IMR-90 (cell line): ENCODE results near the gene LIPE. TPM values are rescaled to one million over a fixed set of nuclear protein-coding genes. Genes with fewer than 3 reads are reported as not detected.

Experiments
- ATAC-seq: fragments of 200-7000 bp; cut with Tn5 transposase; 2 replicates; pipeline ENCODE4 v1.9.1; 2020; ENCODE audit warnings: low read depth, mild to moderate bottlenecking, moderate library complexity
- BruUV-seq: library from RNA; stranded (reverse); fragments of 400-500 nt; replicated peaks from 2 replicates; lab custom pipeline; 2021; lab: Mats Ljungman, UMichigan
- CTCF ChIA-PET: fragments of 300-600 bp; formaldehyde crosslinking; extraction: SDS; loops from one replicate; lab custom pipeline; 2021; ENCODE audit warnings: antibody characterized with exemption; lab: Yijun Ruan, JAX
- POLR2A ChIA-PET: fragments of 300-600 bp; sonication (Branson Sonifier 250); formaldehyde crosslinking; loops from one replicate; lab custom pipeline; 2022; ENCODE audit warnings: antibody characterized with exemption; ENCODE audit not compliant: unreplicated experiment; lab: Charles Lee
- DNase-seq: peaks from one replicate; pipeline ENCODE4 v3.0.0; 2013
- H2AFZ ChIP-seq: replicated peaks from 2 replicates; pipeline ENCODE3; 2013; ENCODE audit warnings: low read length, mild to moderate bottlenecking; ENCODE audit not compliant: poor library complexity
- H2AK5ac ChIP-seq: 2 replicates; pipeline ENCODE4 v1.6.1; 2013; ENCODE audit warnings: low read depth, low read length, inconsistent platforms
- H2AK9ac ChIP-seq: replicated peaks from 2 replicates; pipeline ENCODE3; 2013; ENCODE audit warnings: mild to moderate bottlenecking, low read depth, low read length, moderate library complexity; ENCODE audit not compliant: poor library complexity
- H2BK120ac ChIP-seq: 2 replicates; pipeline ENCODE4 v1.6.1; 2013; ENCODE audit warnings: low read depth, low read length, inconsistent platforms
- H2BK15ac ChIP-seq: 3 replicates; pipeline ENCODE4 v1.6.1; 2013; ENCODE audit warnings: low read depth, low read length, inconsistent platforms
- H2BK20ac ChIP-seq: 2 replicates; pipeline ENCODE4 v1.6.1; 2013; ENCODE audit warnings: low read depth, mild to moderate bottlenecking, inconsistent platforms, low read length, moderate library complexity
- H2BK5ac ChIP-seq: 2 replicates; pipeline ENCODE4 v1.6.1; 2013; ENCODE audit warnings: mild to moderate bottlenecking, low read depth, low read length, inconsistent platforms; ENCODE audit not compliant: poor library complexity, severe bottlenecking
- H3K14ac ChIP-seq: replicated peaks from 2 replicates; pipeline ENCODE4 v1.6.1; 2013; ENCODE audit warnings: low read depth, low read length, inconsistent platforms
- H3K18ac ChIP-seq: 2 replicates; pipeline ENCODE4 v1.6.1; 2013; ENCODE audit warnings: low read depth, low read length, control low read depth
- H3K23ac ChIP-seq: 2 replicates; pipeline ENCODE4 v1.6.1; 2013; ENCODE audit warnings: low read depth, low read length, inconsistent platforms
- H3K27ac ChIP-seq: 2 replicates; pipeline ENCODE4 v1.5.1; 2013; ENCODE audit warnings: mild to moderate bottlenecking, control low read depth, low read length; ENCODE audit not compliant: insufficient read depth
- H3K27me3 ChIP-seq: 2 replicates; pipeline ENCODE4 v1.6.1; 2013; ENCODE audit warnings: low read length; ENCODE audit not compliant: control insufficient read depth, insufficient read depth
- H3K36me3 ChIP-seq: 2 replicates; pipeline ENCODE4 v1.6.1; 2013; ENCODE audit warnings: low read length, mixed read lengths; ENCODE audit not compliant: control insufficient read depth, insufficient read depth
- H3K4ac ChIP-seq: 2 replicates; pipeline ENCODE4 v1.6.1; 2013; ENCODE audit warnings: low read depth, low read length, inconsistent platforms
- H3K4me1 ChIP-seq: 2 replicates; pipeline ENCODE4 v1.6.1; 2013; ENCODE audit warnings: low read length, mixed read lengths; ENCODE audit not compliant: control insufficient read depth, insufficient read depth
- H3K4me2 ChIP-seq: 2 replicates; pipeline ENCODE4 v1.6.1; 2013; ENCODE audit warnings: low read depth, mild to moderate bottlenecking, control low read depth, low read length, moderate library complexity
- H3K4me3 ChIP-seq: 2 replicates; pipeline ENCODE4 v1.5.1; 2013; ENCODE audit warnings: low read depth, mild to moderate bottlenecking, control low read depth, low read length, moderate library complexity; ENCODE audit not compliant: insufficient read depth
- H3K56ac ChIP-seq: 2 replicates; pipeline ENCODE4 v1.6.1; 2013; ENCODE audit warnings: low read length, inconsistent platforms; ENCODE audit not compliant: insufficient read depth; ENCODE audit errors: extremely low read depth
- H3K79me1 ChIP-seq, 2 experiments: 2 replicates each; pipeline ENCODE4 v1.6.1; 2013; ENCODE audit warnings: low read length in 2 of 2, inconsistent platforms in 1 of 2, low read depth in 1 of 2
- H3K9ac ChIP-seq: 2 replicates; pipeline ENCODE4 v1.6.1; 2013; ENCODE audit warnings: low read depth, low read length, control low read depth
- H3K9me1 ChIP-seq: 2 replicates; pipeline ENCODE4 v1.6.1; 2013; ENCODE audit warnings: low read length, inconsistent platforms; ENCODE audit not compliant: insufficient read depth
- H3K9me3 ChIP-seq: 2 replicates; pipeline ENCODE4 v1.6.1; 2013; ENCODE audit warnings: low read length; ENCODE audit not compliant: control insufficient read depth, insufficient read depth
- H4K20me1 ChIP-seq: 2 replicates; pipeline ENCODE4 v1.6.1; 2013; ENCODE audit warnings: low read length, inconsistent platforms; ENCODE audit not compliant: insufficient read depth
- H4K5ac ChIP-seq: 2 replicates; pipeline ENCODE4 v1.6.1; 2013; ENCODE audit warnings: mild to moderate bottlenecking, low read depth, low read length, control low read depth
- H4K8ac ChIP-seq, 2 experiments: 2 replicates each; pipeline ENCODE4 v1.6.1; 2013; ENCODE audit warnings: low read depth in 2 of 2, low read length in 2 of 2, control low read depth in 1 of 2, inconsistent platforms in 1 of 2
- H4K91ac ChIP-seq: 2 replicates; pipeline ENCODE4 v1.6.1; 2013; ENCODE audit warnings: low read depth, low read length, inconsistent platforms; ENCODE audit not compliant: insufficient read depth
- BHLHE40 ChIP-seq: fragments of 150-350 bp; IDR thresholded peaks from 2 replicates; pipeline ENCODE4 v1.6.1; 2016; ENCODE audit warnings: mild to moderate bottlenecking, low read depth, low read length
- CEBPB ChIP-seq: IDR thresholded peaks from 2 replicates; pipeline ENCODE4 v1.6.1; 2012; ENCODE audit warnings: low read depth, low read length, improper control_type of control experiment
- CHD1 ChIP-seq: IDR thresholded peaks from 2 replicates; pipeline ENCODE4 v1.6.1; 2012; ENCODE audit warnings: low read depth, low read length, improper control_type of control experiment
- MAFK ChIP-seq: IDR thresholded peaks from 2 replicates; pipeline ENCODE4 v1.6.1; 2012; ENCODE audit warnings: low read depth, low read length, improper control_type of control experiment
- MXI1 ChIP-seq: IDR thresholded peaks from 2 replicates; pipeline ENCODE4 v1.6.1; 2012; ENCODE audit warnings: low read depth, mild to moderate bottlenecking, low read length, moderate library complexity, borderline replicate concordance
- NFE2L2 ChIP-seq: fragments of 150-350 bp; IDR thresholded peaks from 2 replicates; pipeline ENCODE4 v1.6.1; 2016; ENCODE audit warnings: low read depth, mild to moderate bottlenecking, low read length
- POLR2A ChIP-seq: IDR thresholded peaks from 2 replicates; pipeline ENCODE4 v1.6.1; 2012; ENCODE audit warnings: mild to moderate bottlenecking, low read depth, low read length
- RCOR1 ChIP-seq: IDR thresholded peaks from 2 replicates; pipeline ENCODE4 v1.6.1; 2012; ENCODE audit warnings: mild to moderate bottlenecking, low read length, improper control_type of control experiment; ENCODE audit not compliant: insufficient replicate concordance
- RFX5 ChIP-seq: IDR thresholded peaks from 2 replicates; pipeline ENCODE4 v1.8.0; 2012; ENCODE audit warnings: low read depth, mild to moderate bottlenecking, low read length, moderate library complexity
- USF2 ChIP-seq: fragments of 150-350 bp; IDR thresholded peaks from 2 replicates; pipeline ENCODE4 v1.6.1; 2017; ENCODE audit warnings: mild to moderate bottlenecking, antibody characterized with exemption, low read length, low read depth
- WGBS, 2 experiments: methylation state at CpG; one replicate each; pipeline versions ENCODE4 v1.1.5 to v1.1.7; 2013; ENCODE audit warnings: missing lambda C conversion rate in 2 of 2; ENCODE audit not compliant: insufficient read length in 1 of 2; ENCODE audit errors: extremely low coverage in 2 of 2; 5-methylcytosine and 5-hydroxymethylcytosine counted together
- dilution Hi-C: fragments of 300-500 bp; cut with HindIII; formaldehyde crosslinking; loops from one replicate; pipeline ENCODE4 v1.14.3; 2018; ENCODE audit warnings: low sequenced_read_pairs; ENCODE audit not compliant: unreplicated experiment
- in situ Hi-C: fragments of 300-500 bp; cut with MboI; formaldehyde crosslinking; loops from 3 replicates; pipeline ENCODE4 v1.14.3; 2019; ENCODE audit warnings: low sequenced_read_pairs, inconsistent platforms, mixed read lengths
- intact Hi-C: fragments of 100-400 bp; cut with micrococcal nuclease; formaldehyde crosslinking; loops from 2 replicates; pipeline ENCODE4 v1.10.0; 2022
- polyA plus RNA-seq, 3 experiments: library from polyadenylated mRNA; depleted of rRNA; stranded (reverse); fragments of >200 nt; gene quantifications; 2 replicates each; pipeline ENCODE4 v1.2.3, GENCODE V29; 2012; ENCODE audit warnings: low replicate concordance in 1 of 3
- total RNA-seq: library from RNA; depleted of rRNA; stranded (reverse); fragments of >200 nt; gene quantifications from 2 replicates; pipeline ENCODE4 v1.2.3, GENCODE V29; 2012
- TF ChIP-seq, protein P1 (sequence below): conservative IDR thresholded peaks from 2 replicates; pipeline ENCODE4 v1.5.1; 2012; ENCODE audit warnings: mild to moderate bottlenecking, low read depth, low read length, improper control_type of control experiment

LIPE gene
- total and polyA plus RNA-seq, 2 of the 4 experiments (the other 2 are of a cell fraction), result 1.1 to 5.4 TPM

- no peak overlapping the region for H4K8ac ChIP-seq
- no peak overlapping the region for H2AK9ac ChIP-seq
- H3K18ac ChIP-seq, result no peak overlapping the region
- peaks cover 2% of the 10 kb centered on the region; the same call in 1 of the 2 replicates for H3K9me3 ChIP-seq
- H3K4me1 ChIP-seq, result peaks cover 2% of the 10 kb centered on the region; the same call in 1 of the 2 replicates
- intact Hi-C loops, result no loop called here
- H3K14ac ChIP-seq, result no peak overlapping the region
- H3K56ac ChIP-seq, result no peak overlapping the region
- 89% methylated on average over 3 of the region's 13 CpGs; no CpG with 5 or more reads in 1 of the 2 experiments for WGBS, 2 experiments
- TF ChIP-seq CEBPB (no peak), RFX5 (no peak), BHLHE40 (no peak), RCOR1 (no peak), NFE2L2 (no peak), USF2 (no peak), CHD1 (no peak), MAFK (no peak), MXI1 (no peak), POLR2A (no peak)
- TF ChIP-seq, protein P1, sequence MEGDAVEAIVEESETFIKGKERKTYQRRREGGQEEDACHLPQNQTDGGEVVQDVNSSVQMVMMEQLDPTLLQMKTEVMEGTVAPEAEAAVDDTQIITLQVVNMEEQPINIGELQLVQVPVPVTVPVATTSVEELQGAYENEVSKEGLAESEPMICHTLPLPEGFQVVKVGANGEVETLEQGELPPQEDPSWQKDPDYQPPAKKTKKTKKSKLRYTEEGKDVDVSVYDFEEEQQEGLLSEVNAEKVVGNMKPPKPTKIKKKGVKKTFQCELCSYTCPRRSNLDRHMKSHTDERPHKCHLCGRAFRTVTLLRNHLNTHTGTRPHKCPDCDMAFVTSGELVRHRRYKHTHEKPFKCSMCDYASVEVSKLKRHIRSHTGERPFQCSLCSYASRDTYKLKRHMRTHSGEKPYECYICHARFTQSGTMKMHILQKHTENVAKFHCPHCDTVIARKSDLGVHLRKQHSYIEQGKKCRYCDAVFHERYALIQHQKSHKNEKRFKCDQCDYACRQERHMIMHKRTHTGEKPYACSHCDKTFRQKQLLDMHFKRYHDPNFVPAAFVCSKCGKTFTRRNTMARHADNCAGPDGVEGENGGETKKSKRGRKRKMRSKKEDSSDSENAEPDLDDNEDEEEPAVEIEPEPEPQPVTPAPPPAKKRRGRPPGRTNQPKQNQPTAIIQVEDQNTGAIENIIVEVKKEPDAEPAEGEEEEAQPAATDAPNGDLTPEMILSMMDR, result no peak
- no peak overlapping the region for H3K4ac ChIP-seq
- no peaks in the 10 kb centered on the region for H3K27me3 ChIP-seq
- no peak overlapping the region for H3K9ac ChIP-seq
- DNase-seq (no peak), ATAC-seq (no peak)
- no peak overlapping the region for H4K91ac ChIP-seq
- H3K23ac ChIP-seq, result no peak overlapping the region
- H4K5ac ChIP-seq, result no peak overlapping the region
- H3K27ac ChIP-seq, result no peak overlapping the region
- H2AK5ac ChIP-seq, result no peak overlapping the region
- in situ Hi-C loops, result no loop called here
- H3K9me1 ChIP-seq, result peaks cover 4% of the 10 kb centered on the region
- peaks cover 3% of the 10 kb centered on the region; the same call in 1 of the 2 replicates for H4K20me1 ChIP-seq
- no peak overlapping the region for H2BK15ac ChIP-seq
- no peak overlapping the region for H3K4me3 ChIP-seq
- no peak overlapping the region for H2BK20ac ChIP-seq
- H3K36me3 ChIP-seq, result peaks cover 24% of the 10 kb centered on the region
- H3K79me1 ChIP-seq, result no peaks in the 10 kb centered on the region
- no peak overlapping the region for H2AFZ ChIP-seq
- H2BK120ac ChIP-seq, result no peak overlapping the region
- no peak overlapping the region for H2BK5ac ChIP-seq
- no peak overlapping the region for H3K4me2 ChIP-seq
- no TSS peak for BruUV-seq
- dilution Hi-C loops, result no loop called here
- ChIA-PET POLR2A (no interaction called here), CTCF (no interaction called here)
Observed at GRCh38 chr19:42362891-42363440, 64.2 kb downstream of the LIPE start.
